GM12864 (cell line): ENCODE measurements around the gene FMNL2.

Source experiments
- DNase-seq: peaks from one replicate; pipeline ENCODE4 v3.0.0-alpha.2; 2011; ENCODE audit warnings: low read depth
- H3K4me3 ChIP-seq: 2 replicates; pipeline ENCODE4 v1.5.1; 2011; ENCODE audit warnings: mild to moderate bottlenecking, low read depth, low read length, control low read depth
- TF ChIP-seq, protein P1 (sequence below): IDR thresholded peaks from 2 replicates; pipeline ENCODE4 v1.5.1; 2011; ENCODE audit warnings: low read depth, mild to moderate bottlenecking, moderate library complexity, low read length, control low read depth, inconsistent platforms; ENCODE audit errors: missing control alignments

The FMNL2 gene

DNA sequence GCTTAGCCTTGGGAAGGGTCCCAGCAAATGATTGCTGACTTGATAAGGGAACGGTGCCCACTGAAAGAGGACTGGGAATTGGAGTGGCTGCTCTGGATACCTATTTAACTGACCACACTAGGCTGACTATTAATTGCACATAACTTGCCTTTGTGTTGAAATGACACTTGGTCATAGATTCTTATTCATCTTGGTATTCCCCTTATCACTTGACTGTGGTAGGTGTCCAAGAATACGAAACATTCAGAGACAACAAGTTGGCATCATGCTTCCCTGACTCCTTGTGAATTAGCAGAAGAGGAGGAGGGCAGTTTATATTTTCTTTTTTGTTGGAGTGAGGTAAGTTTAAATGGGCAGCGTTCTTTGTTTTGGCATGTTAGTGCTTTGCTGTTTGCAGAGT, 13.4 kb downstream of the FMNL2 start:
- H3K4me3 ChIP-seq = no peak overlapping the region
- no peak for DNase-seq
- TF ChIP-seq, protein P1, sequence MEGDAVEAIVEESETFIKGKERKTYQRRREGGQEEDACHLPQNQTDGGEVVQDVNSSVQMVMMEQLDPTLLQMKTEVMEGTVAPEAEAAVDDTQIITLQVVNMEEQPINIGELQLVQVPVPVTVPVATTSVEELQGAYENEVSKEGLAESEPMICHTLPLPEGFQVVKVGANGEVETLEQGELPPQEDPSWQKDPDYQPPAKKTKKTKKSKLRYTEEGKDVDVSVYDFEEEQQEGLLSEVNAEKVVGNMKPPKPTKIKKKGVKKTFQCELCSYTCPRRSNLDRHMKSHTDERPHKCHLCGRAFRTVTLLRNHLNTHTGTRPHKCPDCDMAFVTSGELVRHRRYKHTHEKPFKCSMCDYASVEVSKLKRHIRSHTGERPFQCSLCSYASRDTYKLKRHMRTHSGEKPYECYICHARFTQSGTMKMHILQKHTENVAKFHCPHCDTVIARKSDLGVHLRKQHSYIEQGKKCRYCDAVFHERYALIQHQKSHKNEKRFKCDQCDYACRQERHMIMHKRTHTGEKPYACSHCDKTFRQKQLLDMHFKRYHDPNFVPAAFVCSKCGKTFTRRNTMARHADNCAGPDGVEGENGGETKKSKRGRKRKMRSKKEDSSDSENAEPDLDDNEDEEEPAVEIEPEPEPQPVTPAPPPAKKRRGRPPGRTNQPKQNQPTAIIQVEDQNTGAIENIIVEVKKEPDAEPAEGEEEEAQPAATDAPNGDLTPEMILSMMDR = no peak

DNA sequence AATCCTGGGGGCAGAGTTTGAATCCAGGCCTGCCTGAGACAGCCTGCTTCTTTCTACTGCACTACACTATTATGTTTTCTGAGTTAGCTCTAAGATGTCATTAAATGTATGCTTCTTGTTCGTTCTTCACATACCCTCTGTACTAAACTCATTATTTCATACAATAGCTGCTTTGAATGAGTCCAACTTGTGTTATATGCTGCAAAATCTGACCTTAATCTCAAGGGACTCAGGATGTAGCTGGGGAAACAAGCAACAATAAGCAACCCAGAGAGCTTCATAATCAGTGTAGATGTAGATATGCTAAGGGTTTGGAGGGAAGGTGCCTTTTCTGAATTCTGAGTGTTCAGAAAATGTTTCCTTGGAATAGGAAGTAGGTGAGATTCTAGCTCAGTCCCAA, 14.4 kb downstream of the FMNL2 start:
- H3K4me3 ChIP-seq = no peak overlapping the region

DNA sequence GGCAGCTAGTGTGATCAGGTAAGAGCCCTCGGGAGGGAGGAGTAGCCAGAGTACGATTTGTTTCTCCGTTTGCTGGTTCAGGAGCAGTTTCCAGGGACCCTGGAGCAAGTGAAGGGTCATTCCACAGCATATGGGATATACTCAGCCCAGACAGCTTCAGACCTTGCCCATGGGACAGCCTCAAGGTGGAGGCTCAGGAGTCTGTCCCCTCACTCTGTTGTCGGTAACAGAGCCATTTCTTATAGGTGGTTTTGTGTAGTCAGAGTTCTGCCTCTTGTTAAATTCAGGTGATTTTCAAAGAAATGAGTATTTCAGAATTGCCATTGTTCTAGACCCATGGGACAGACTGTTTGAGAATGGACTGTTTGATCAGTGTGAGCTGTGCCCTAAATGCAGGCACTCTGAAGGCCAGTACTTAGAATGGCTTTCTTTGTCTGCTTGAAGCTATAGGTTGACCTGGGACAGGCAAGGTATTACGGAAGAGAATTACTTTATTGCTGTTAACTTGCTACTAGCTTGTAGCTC, 15.2 kb downstream of the FMNL2 start:
- TF ChIP-seq, protein P1 = no peak
- no peak for DNase-seq
- no peak overlapping the region for H3K4me3 ChIP-seq

More for the DNA sequence above, 14.4 kb downstream of the FMNL2 start:
- TF ChIP-seq, protein P1 = no peak
- DNase-seq = no peak

DNA sequence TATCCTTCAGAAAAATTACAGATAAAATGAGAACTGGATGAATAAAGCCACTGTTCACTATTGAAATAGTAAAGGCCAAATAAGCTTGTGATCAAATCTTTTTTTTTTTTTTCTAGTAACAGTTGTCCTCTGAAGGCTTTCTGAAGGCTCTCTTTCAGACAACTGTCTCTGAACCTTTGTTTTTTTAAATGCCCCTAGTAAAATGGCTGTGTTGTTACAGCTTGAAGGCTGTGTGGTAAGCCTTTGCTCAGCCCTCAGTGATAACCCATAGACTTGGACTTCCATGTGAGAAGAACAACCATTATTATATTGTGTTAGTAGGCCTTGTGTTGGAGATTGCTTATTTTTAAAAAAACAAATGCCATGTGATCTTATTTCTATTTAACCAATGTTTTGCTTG, 17.6 kb downstream of the FMNL2 start:
- no peak overlapping the region for H3K4me3 ChIP-seq
- TF ChIP-seq, protein P1 = no peak

DNA sequence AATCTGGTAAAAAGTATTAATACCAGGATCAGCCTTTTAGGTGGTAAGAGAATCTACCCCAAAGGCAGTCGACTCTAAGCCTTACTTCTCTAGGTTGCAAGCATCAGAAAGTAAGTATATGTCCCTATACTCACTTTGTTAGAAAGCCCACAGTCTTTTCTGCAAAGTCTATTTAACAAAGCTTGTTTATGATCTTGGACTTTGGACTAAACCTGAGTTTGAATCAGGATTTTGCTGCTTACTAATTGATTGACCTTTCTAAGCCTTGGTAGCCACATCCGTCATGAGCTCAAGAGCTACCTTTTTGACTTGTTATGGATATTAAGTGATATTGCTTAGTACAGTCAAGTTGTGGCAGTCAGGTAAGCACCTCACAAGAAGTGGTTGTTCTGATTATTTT, 18.4 kb downstream of the FMNL2 start:
- TF ChIP-seq, protein P1 = no peak
- H3K4me3 ChIP-seq = no peak overlapping the region
- DNase-seq = no peak

More for the DNA sequence above, 17.6 kb downstream of the FMNL2 start:
- DNase-seq = no peak

DNA sequence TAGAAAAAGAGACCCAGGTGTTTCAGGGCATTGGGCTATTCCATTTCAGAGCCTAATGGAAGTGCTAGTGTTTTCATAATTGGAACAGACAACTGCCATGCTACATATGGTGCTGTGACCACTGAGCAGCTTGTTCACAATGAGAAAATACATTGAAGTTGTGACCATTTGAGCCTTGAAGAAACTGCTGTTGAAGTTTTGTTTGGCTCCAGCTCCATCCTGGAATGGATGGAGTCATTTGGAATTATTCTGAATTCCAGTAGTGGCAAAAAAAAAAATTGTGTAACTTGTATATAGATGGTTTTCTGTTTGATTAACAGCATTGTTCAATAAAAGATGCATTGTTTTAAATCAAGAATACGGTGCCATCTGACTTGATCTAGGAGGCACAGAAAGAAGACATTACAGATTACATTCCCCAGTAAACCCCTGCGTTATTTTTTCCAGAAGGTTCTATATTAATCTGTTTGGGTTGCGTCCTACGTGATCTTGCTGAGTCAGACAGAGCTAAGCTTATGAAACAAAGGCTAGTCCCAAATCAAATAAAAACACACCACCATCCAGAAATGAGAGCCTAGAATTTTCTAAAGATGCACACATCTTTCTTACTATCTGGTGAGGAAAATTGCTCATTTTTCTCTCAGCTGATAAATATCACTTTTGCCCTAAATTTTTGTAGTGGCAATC, 19.2 kb downstream of the FMNL2 start:
- DNase-seq = no peak
- TF ChIP-seq, protein P1 = no peak
- no peak overlapping the region for H3K4me3 ChIP-seq

DNA sequence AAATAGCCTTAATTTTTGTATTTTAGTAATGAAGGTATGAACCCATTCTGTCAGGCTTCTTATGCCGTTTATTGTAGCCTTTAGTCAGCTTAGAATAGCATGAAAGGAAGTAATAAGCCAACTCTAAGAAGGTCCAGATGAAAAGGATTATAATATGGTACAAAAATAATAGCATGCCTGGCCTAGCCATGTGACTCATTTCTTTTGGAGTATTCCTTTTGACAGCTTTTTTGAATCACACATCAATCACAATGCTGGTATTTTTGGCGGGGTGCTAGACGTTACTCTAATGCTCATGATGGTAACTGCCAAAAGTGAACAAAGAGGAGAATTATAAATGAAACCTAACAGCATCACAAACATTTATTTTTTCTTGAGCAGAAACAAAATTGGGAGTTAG, 19.9 kb downstream of the FMNL2 start:
- no peak overlapping the region for H3K4me3 ChIP-seq
- DNase-seq = no peak
- TF ChIP-seq, protein P1 = no peak
